HEK293 (cell line): ENCODE data around the gene PBX3.

ENCODE experiments used
- CTCF ChIA-PET: fragments of 350-600 bp; formaldehyde crosslinking; extraction: SDS; loops from one replicate; lab custom pipeline; 2021; ENCODE audit warnings: antibody characterized with exemption; lab: Yijun Ruan, JAX
- POLR2A ChIA-PET: fragments of 300-600 bp; formaldehyde crosslinking; extraction: SDS; loops from one replicate; lab custom pipeline; 2020; ENCODE audit warnings: antibody characterized with exemption, inconsistent platforms; lab: Yijun Ruan, JAX
- H3K27ac ChIP-seq: fragments of 200-500 bp; sonication (Bioruptor generic); 2 replicates; pipeline ENCODE4 v1.5.1; 2014; ENCODE audit warnings: low read depth, low read length, control low read depth, inconsistent platforms; ENCODE audit errors: extremely low read depth
- H3K36me3 ChIP-seq, 2 experiments: fragments of 200-500 bp in 1 of 2; sonication (Bioruptor generic) in 1 of 2; 1 replicate in 1 of 2; 2 replicates in 1 of 2; pipeline ENCODE4 v1.5.1; 2014 to 2017; ENCODE audit warnings: inconsistent platforms in 2 of 2, low read length in 2 of 2; ENCODE audit not compliant: control insufficient read depth in 2 of 2, insufficient read depth in 1 of 2
- H3K4me1 ChIP-seq: fragments of 200-500 bp; sonication (Bioruptor generic); 2 replicates; pipeline ENCODE4 v1.5.1; 2014; ENCODE audit warnings: mild to moderate bottlenecking, low read length, inconsistent platforms; ENCODE audit not compliant: control insufficient read depth, insufficient read depth
- H3K4me3 ChIP-seq: 2 replicates; pipeline ENCODE4 v1.5.1; 2011; ENCODE audit warnings: low read depth, mild to moderate bottlenecking, control low read depth, low read length, moderate library complexity
- H3K9me3 ChIP-seq: fragments of 200-500 bp; sonication (Bioruptor generic); 2 replicates; pipeline ENCODE4 v1.5.1; 2014; ENCODE audit warnings: low read depth, low read length, inconsistent platforms; ENCODE audit not compliant: control insufficient read depth, insufficient read depth
- ATF2 ChIP-seq: fragments of 450-650 bp; formaldehyde crosslinking; IDR thresholded peaks from 2 replicates; pipeline ENCODE4 v1.5.1; 2016; ENCODE audit warnings: missing biosample characterization, missing genetic modification characterization, low read depth
- BCL11B ChIP-seq: fragments of 450-650 bp; formaldehyde crosslinking; IDR thresholded peaks from 2 replicates; pipeline ENCODE4 v1.5.1; 2016; ENCODE audit warnings: low read depth, missing biosample characterization, missing genetic modification characterization
- BCL6B ChIP-seq: fragments of 450-650 bp; formaldehyde crosslinking; IDR thresholded peaks from 2 replicates; pipeline ENCODE4 v1.5.1; 2017; ENCODE audit warnings: missing biosample characterization, missing genetic modification characterization
- EGR2 ChIP-seq: fragments of 450-650 bp; formaldehyde crosslinking; IDR thresholded peaks from 2 replicates; pipeline ENCODE4 v1.5.1; 2016; ENCODE audit warnings: low read depth, missing biosample characterization, missing genetic modification characterization
- ELK4 ChIP-seq: IDR thresholded peaks from 2 replicates; pipeline ENCODE4 v1.6.1; 2011; ENCODE audit warnings: mild to moderate bottlenecking, low read depth, low read length, borderline replicate concordance
- GLIS2 ChIP-seq: fragments of 450-650 bp; formaldehyde crosslinking; IDR thresholded peaks from 2 replicates; pipeline ENCODE4 v1.5.1; 2016; ENCODE audit warnings: missing biosample characterization, missing genetic modification characterization
- KLF8 ChIP-seq: fragments of 450-650 bp; formaldehyde crosslinking; IDR thresholded peaks from 2 replicates; pipeline ENCODE4 v1.5.1; 2016; ENCODE audit warnings: missing biosample characterization, missing genetic modification characterization
- MEIS1 ChIP-seq: sonication (generic); formaldehyde crosslinking; IDR thresholded peaks from 2 replicates; pipeline ENCODE4 v1.8.1; 2022; ENCODE audit warnings: missing genetic modification reagents, mild to moderate bottlenecking, borderline replicate concordance
- PRDM6 ChIP-seq: fragments of 450-650 bp; formaldehyde crosslinking; IDR thresholded peaks from 2 replicates; pipeline ENCODE4 v1.5.1; 2017; ENCODE audit warnings: missing biosample characterization, missing genetic modification characterization
- SETDB1 ChIP-seq: IDR thresholded peaks from one replicate; pipeline ENCODE4 v1.6.1; 2017; ENCODE audit warnings: mild to moderate bottlenecking, low read length, moderate library complexity, mixed read lengths; ENCODE audit not compliant: insufficient read length
- ZNF114 ChIP-seq: fragments of 450-650 bp; formaldehyde crosslinking; IDR thresholded peaks from 2 replicates; pipeline ENCODE4 v1.5.0; 2017; ENCODE audit warnings: missing biosample characterization, missing genetic modification characterization
- ZNF174 ChIP-seq: fragments of 450-650 bp; formaldehyde crosslinking; IDR thresholded peaks from 2 replicates; pipeline ENCODE4 v1.5.0; 2017; ENCODE audit warnings: missing biosample characterization, mild to moderate bottlenecking, missing genetic modification characterization
- ZNF184 ChIP-seq: fragments of 450-650 bp; IDR thresholded peaks from 2 replicates; pipeline ENCODE4 v1.5.1; 2018; ENCODE audit warnings: missing biosample characterization, mild to moderate bottlenecking, missing genetic modification characterization
- ZNF19 ChIP-seq: fragments of 450-650 bp; formaldehyde crosslinking; IDR thresholded peaks from 2 replicates; pipeline ENCODE4; 2016; ENCODE audit warnings: missing biosample characterization, missing genetic modification characterization, low read depth
- ZNF266 ChIP-seq: fragments of 450-650 bp; formaldehyde crosslinking; IDR thresholded peaks from 2 replicates; pipeline ENCODE4 v1.5.1; 2016; ENCODE audit warnings: missing biosample characterization, missing genetic modification characterization, low read depth
- ZNF324 ChIP-seq: fragments of 450-650 bp; formaldehyde crosslinking; IDR thresholded peaks from 2 replicates; pipeline ENCODE4 v1.5.1; 2016; ENCODE audit warnings: missing biosample characterization, missing genetic modification characterization
- ZNF548 ChIP-seq: fragments of 450-650 bp; formaldehyde crosslinking; IDR thresholded peaks from 2 replicates; pipeline ENCODE4 v1.5.1; 2016; ENCODE audit warnings: missing biosample characterization, missing genetic modification characterization
- ZNF629 ChIP-seq: fragments of 450-650 bp; formaldehyde crosslinking; IDR thresholded peaks from 2 replicates; pipeline ENCODE4 v1.5.1; 2017; ENCODE audit warnings: missing biosample characterization, missing genetic modification characterization
- ZNF658 ChIP-seq: fragments of 450-650 bp; formaldehyde crosslinking; IDR thresholded peaks from 2 replicates; pipeline ENCODE4; 2016; ENCODE audit warnings: missing biosample characterization, missing genetic modification characterization
- ZNF701 ChIP-seq: fragments of 450-650 bp; formaldehyde crosslinking; IDR thresholded peaks from 2 replicates; pipeline ENCODE4 v1.5.1; 2016; ENCODE audit warnings: missing biosample characterization, missing genetic modification characterization
- ZSCAN23 ChIP-seq: fragments of 450-650 bp; formaldehyde crosslinking; IDR thresholded peaks from 2 replicates; pipeline ENCODE4 v1.5.1; 2016; ENCODE audit warnings: missing biosample characterization, missing genetic modification characterization

Gene PBX3

GRCh38 chr9:125795970-125796596, 48.9 kb downstream of the PBX3 start (continued):
- TF ChIP-seq ZNF174 (no peak), ZNF701 (tag by site-specific recombination) (no peak), ZNF324 (no peak), KLF8 (no peak), ZNF19 (tag by site-specific recombination) (no peak), ZNF266 (tag by site-specific recombination) (no peak)
- TF ChIP-seq, all 188 proteins: peak for 0

GRCh38 chr9:125797930-125798329, 50.8 kb downstream of the PBX3 start:
- Histone ChIP-seq H3K4me3 (no peak overlapping the region), H3K4me1 (peaks cover 2% of the 10 kb centered on the region; the same call in 1 of the 2 replicates), H3K27ac (no peak overlapping the region), H3K36me3 (no peaks in the 10 kb centered on the region; a peak in 1 of 3 replicates)
- ChIA-PET CTCF (no interaction called here), POLR2A (no interaction called here)
- TF ChIP-seq EGR2 (tag by site-specific recombination) = no peak
- no peak for TF ChIP-seq ZNF629 (tag by site-specific recombination)
- no peak for TF ChIP-seq SETDB1
- TF ChIP-seq ZNF548 = no peak
- TF ChIP-seq GLIS2 (tag by site-specific recombination) = no peak
- no peak for TF ChIP-seq ZNF184 (tag by site-specific recombination)
- no peak for TF ChIP-seq MEIS1 (CRISPR knock-in tag)
- no peak for TF ChIP-seq BCL11B (tag by site-specific recombination)
- TF ChIP-seq, all 188 proteins: peak for 0
- no peaks in the 10 kb centered on the region for H3K9me3 ChIP-seq

- ChIA-PET CTCF (no interaction called here), POLR2A (no interaction called here)
- Histone ChIP-seq H3K9me3 (no peaks in the 10 kb centered on the region), H3K36me3 (no peaks in the 10 kb centered on the region; a peak in 1 of 3 replicates), H3K27ac (no peak overlapping the region), H3K4me1 (no peaks in the 10 kb centered on the region), H3K4me3 (no peak overlapping the region)
- no peak for TF ChIP-seq ZNF658 (tag by site-specific recombination)
- 0 out of 2 replicates have a peak, but pooled peaks have one; percentile 32 for TF ChIP-seq ATF2 (tag by site-specific recombination)
- no peak for TF ChIP-seq ZSCAN23
- no peak for TF ChIP-seq ZNF114
- TF ChIP-seq PRDM6 (tag by site-specific recombination) = 0 out of 2 replicates have a peak, but pooled peaks have one; percentile 17
- no peak for TF ChIP-seq ELK4
- peak; percentile 65 for TF ChIP-seq ZNF629 (tag by site-specific recombination)
- no peak for TF ChIP-seq BCL6B
Measured at GRCh38 chr9:125803526-125803925, 56.4 kb downstream of the PBX3 start.
